Activated CD4-positive, alpha-beta T cell treated with anti-CD3 and anti-CD28 coated beads for 36 hours (primary cell): ENCODE measurements around the gene LHFPL2. TPM values are rescaled to one million over a fixed set of nuclear protein-coding genes. Genes with fewer than 3 reads are reported as not detected.

Experiments
- ATAC-seq: fragments of 200-7000 bp; cut with Tn5 transposase; one replicate; pipeline ENCODE4 v1.10.0; 2021; ENCODE audit warnings: mild to moderate bottlenecking, moderate library complexity
- CTCF ChIA-PET: fragments of 350-600 bp; sonication (Branson Sonifier 250); formaldehyde crosslinking; loops from one replicate; lab custom pipeline; 2021; ENCODE audit warnings: antibody characterized with exemption; lab: Charles Lee
- POLR2A ChIA-PET: fragments of 350-600 bp; sonication (Branson Sonifier 250); formaldehyde crosslinking; loops from one replicate; lab custom pipeline; 2021; ENCODE audit warnings: antibody characterized with exemption, inconsistent platforms; lab: Charles Lee
- DNase-seq: peaks from one replicate; pipeline ENCODE4 v3.0.0-alpha.2; 2020
- H3K27ac Mint-ChIP-seq: one replicate; pipeline ENCODE4 v1.8.0; 2021; ENCODE audit warnings: mixed read lengths
- H3K27me3 Mint-ChIP-seq: one replicate; pipeline ENCODE4 v1.8.0; 2021; ENCODE audit warnings: mixed read lengths
- H3K36me3 Mint-ChIP-seq: one replicate; pipeline ENCODE4 v1.8.0; 2021; ENCODE audit warnings: low read depth, mixed read lengths
- H3K4me1 Mint-ChIP-seq: one replicate; pipeline ENCODE4 v1.8.0; 2021; ENCODE audit warnings: mixed read lengths
- H3K4me3 Mint-ChIP-seq: one replicate; pipeline ENCODE4 v1.8.0; 2021; ENCODE audit warnings: mild to moderate bottlenecking, moderate library complexity, mixed read lengths
- H3K9me3 Mint-ChIP-seq: one replicate; pipeline ENCODE4 v1.8.0; 2021; ENCODE audit warnings: low read depth, mixed read lengths
- intact Hi-C, 2 experiments: fragments of 100-400 bp; cut with DNase I in 1 of 2; cut with micrococcal nuclease in 1 of 2; formaldehyde crosslinking; loops; one replicate each; pipeline versions ENCODE4 v1.14.2 to v1.15.1; 2022 to 2024; cut with DNase I, micrococcal nuclease
- total RNA-seq, 2 experiments: library from RNA; stranded (reverse); gene quantifications; one replicate each; pipeline ENCODE4 v1.2.3, GENCODE V29; 2021

The LHFPL2 gene
- total RNA-seq, 2 experiments from 2014 or later = 0.14 to 0.21 TPM

GRCh38 chr5:78546276-78546996, 102.1 kb downstream of the LHFPL2 start:
- ChIA-PET CTCF (interaction anchor here (0.6 to 1.0 kb wide), 2 partner anchors 10 kb away, joined by 3 to 4 read pairs; no protein-coding TSS in a partner anchor), POLR2A (no interaction called here)
- DNase-seq = no peak
- Mint-ChIP-seq H3K9me3 (no peaks in the 10 kb centered on the region), H3K27me3 (peaks cover 2% of the 10 kb centered on the region), H3K27ac (no peak overlapping the region), H3K4me3 (no peak overlapping the region), H3K36me3 (no peaks in the 10 kb centered on the region), H3K4me1 (no peaks in the 10 kb centered on the region)
- intact Hi-C loops = no loop called here
- no peak for ATAC-seq

DNA sequence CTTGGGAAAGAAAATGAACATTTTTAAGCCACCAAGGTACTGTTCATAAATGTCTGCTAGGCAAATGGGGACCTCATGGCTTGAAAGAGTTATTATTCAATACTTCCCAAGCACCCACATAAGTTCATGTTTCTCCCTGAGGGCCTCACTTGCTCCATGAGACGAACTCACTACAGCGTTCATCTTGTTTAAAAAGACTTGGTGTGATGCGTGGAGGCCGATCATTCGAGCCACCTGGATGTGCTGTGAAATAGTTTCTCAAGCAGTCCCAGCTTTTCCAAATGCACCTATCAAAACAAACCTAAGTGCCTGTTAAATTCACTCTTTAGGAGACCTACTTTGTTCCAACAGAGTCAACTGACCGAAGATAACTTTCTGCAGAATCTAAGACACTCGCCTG, 103.2 kb downstream of the LHFPL2 start:
- CTCF ChIA-PET = no interaction called here
- intact Hi-C loops = no loop called here
- DNase-seq (no peak), ATAC-seq (no peak)
- Mint-ChIP-seq H3K27me3 (peaks cover 2% of the 10 kb centered on the region), H3K9me3 (no peaks in the 10 kb centered on the region), H3K4me3 (no peak overlapping the region), H3K27ac (no peak overlapping the region), H3K4me1 (no peaks in the 10 kb centered on the region), H3K36me3 (no peaks in the 10 kb centered on the region)
- POLR2A ChIA-PET = no interaction called here

DNA sequence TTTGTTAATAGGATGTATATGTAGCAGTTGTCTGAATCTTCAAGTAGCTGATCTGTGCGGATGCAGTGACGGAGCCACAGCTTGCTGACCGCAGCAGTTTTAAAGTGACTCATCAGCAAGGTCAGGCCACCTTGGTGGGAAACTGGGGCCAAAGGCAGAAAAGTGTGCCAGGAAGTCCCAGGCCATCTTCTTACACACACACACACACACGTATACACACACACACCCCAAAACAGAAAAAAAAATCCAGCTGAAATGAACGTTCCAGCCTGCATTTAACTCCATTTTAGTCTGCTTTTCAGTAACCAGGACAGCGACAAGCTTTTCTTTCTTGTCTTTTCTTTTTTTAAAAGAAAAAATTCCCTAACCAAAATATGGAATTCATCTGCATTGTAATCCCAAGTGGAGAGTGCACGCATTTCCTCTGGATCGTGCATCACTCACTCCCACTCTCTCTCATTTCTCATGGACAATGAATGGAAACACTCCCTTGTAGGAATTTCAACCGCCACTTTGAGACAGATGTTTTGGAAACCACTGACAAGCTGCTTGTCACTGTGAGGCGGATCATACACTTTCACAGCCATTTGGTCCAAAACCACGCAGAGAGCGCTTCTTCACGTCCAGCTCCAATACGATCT, 103.9 kb downstream of the LHFPL2 start:
- H3K27me3 Mint-ChIP-seq = no peaks in the 10 kb centered on the region
- intact Hi-C loops = no loop called here
- POLR2A ChIA-PET = no interaction called here
- H3K4me1 Mint-ChIP-seq = no peaks in the 10 kb centered on the region
- no peaks in the 10 kb centered on the region for H3K36me3 Mint-ChIP-seq
- DNase-seq (no peak), ATAC-seq (no peak)
- H3K27ac Mint-ChIP-seq = no peak overlapping the region
- no peaks in the 10 kb centered on the region for H3K9me3 Mint-ChIP-seq
- CTCF ChIA-PET = no interaction called here
- no peak overlapping the region for H3K4me3 Mint-ChIP-seq

DNA sequence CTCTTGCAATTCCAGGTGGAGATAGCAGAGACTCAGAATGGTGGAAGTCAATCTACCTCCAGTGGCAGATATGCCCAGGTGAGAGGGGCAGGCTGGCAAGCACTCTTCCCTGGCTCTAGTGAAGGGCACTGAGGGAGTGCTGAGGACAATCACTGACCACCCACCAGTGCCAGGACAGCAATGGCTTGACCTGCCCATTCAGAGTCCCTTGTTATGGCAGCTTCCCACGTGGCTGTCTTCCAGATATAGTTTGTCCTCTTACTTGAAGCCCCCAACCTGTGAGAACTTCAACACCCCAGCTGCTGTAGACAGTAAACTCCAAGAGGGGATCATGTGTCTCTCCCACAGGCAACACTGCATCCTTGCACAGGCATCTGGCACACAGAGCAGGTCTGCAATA, 104.7 kb downstream of the LHFPL2 start:
- DNase-seq (no peak), ATAC-seq (no peak)
- no peak overlapping the region for H3K27ac Mint-ChIP-seq
- POLR2A ChIA-PET = no interaction called here
- no peak overlapping the region for H3K4me3 Mint-ChIP-seq
- H3K9me3 Mint-ChIP-seq = no peaks in the 10 kb centered on the region
- intact Hi-C loops = no loop called here
- H3K36me3 Mint-ChIP-seq = no peaks in the 10 kb centered on the region
- H3K4me1 Mint-ChIP-seq = no peaks in the 10 kb centered on the region
- CTCF ChIA-PET = no interaction called here
- H3K27me3 Mint-ChIP-seq = no peaks in the 10 kb centered on the region

DNA sequence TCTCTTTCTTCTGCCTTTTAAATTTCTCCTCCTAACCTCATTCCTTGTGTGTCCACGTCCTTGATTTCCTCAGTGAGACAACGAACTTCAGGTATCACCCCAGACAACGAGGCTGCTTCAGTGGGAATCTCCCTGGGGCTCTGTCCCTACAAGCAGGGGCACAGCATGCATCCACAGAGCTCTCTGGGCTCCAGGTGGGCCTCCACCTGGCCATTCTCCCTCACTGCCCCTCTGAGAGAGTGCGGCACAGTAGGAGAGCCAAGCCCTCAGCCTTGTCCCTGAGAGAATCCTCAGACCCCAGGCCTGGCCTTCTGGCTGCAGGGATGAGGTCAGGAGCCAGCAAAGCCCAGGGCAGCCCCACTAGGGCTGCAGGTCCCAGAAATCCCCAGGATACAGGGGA, 105.3 kb downstream of the LHFPL2 start:
- ChIA-PET POLR2A (no interaction called here), CTCF (no interaction called here)
- H3K4me1 Mint-ChIP-seq = no peaks in the 10 kb centered on the region
- intact Hi-C loops = no loop called here
- no peak overlapping the region for H3K27ac Mint-ChIP-seq
- H3K9me3 Mint-ChIP-seq = no peaks in the 10 kb centered on the region
- ATAC-seq (no peak), DNase-seq (no peak)
- H3K27me3 Mint-ChIP-seq = no peaks in the 10 kb centered on the region
- no peaks in the 10 kb centered on the region for H3K36me3 Mint-ChIP-seq
- H3K4me3 Mint-ChIP-seq = no peak overlapping the region

GRCh38 chr5:78542321-78542840, 106.2 kb downstream of the LHFPL2 start:
- H3K4me1 Mint-ChIP-seq = no peaks in the 10 kb centered on the region
- no peak overlapping the region for H3K4me3 Mint-ChIP-seq
- no peak overlapping the region for H3K27ac Mint-ChIP-seq
- ChIA-PET POLR2A (interaction anchor here (0.6 to 0.7 kb wide), 3 partner anchors 18 to 49 kb away, joined by 3 read pairs; no protein-coding TSS in a partner anchor), CTCF (interaction anchor here (0.6 to 1.6 kb wide), 2 partner anchors 9 to 71 kb away, joined by 3 to 8 read pairs; no protein-coding TSS in a partner anchor)
- no peaks in the 10 kb centered on the region for H3K36me3 Mint-ChIP-seq
- no peaks in the 10 kb centered on the region for H3K9me3 Mint-ChIP-seq
- no peak for DNase-seq
- no peak for ATAC-seq
- intact Hi-C loops = no loop called here
- H3K27me3 Mint-ChIP-seq = no peaks in the 10 kb centered on the region

- intact Hi-C loops = no loop called here
- ChIA-PET CTCF (interaction anchor here (1.6 kb wide), 1 partner anchor 8 kb away, joined by 8 read pairs; no protein-coding TSS in a partner anchor), POLR2A (no interaction called here)
- no peak overlapping the region for H3K4me3 Mint-ChIP-seq
- H3K36me3 Mint-ChIP-seq = no peaks in the 10 kb centered on the region
- no peaks in the 10 kb centered on the region for H3K27me3 Mint-ChIP-seq
- no peaks in the 10 kb centered on the region for H3K4me1 Mint-ChIP-seq
- H3K27ac Mint-ChIP-seq = no peak overlapping the region
- no peak for DNase-seq
- H3K9me3 Mint-ChIP-seq = no peaks in the 10 kb centered on the region
- ATAC-seq = no peak
Observed at GRCh38 chr5:78541086-78541654, 107.4 kb downstream of the LHFPL2 start.

GRCh38 chr5:78540335-78541085, 108.1 kb downstream of the LHFPL2 start:
- intact Hi-C loops = no loop called here
- DNase-seq = no peak
- no peaks in the 10 kb centered on the region for H3K36me3 Mint-ChIP-seq
- ChIA-PET POLR2A (no interaction called here), CTCF (no interaction called here)
- no peak overlapping the region for H3K4me3 Mint-ChIP-seq
- H3K27me3 Mint-ChIP-seq = no peaks in the 10 kb centered on the region
- no peaks in the 10 kb centered on the region for H3K9me3 Mint-ChIP-seq
- no peaks in the 10 kb centered on the region for H3K4me1 Mint-ChIP-seq
- no peak for ATAC-seq
- no peak overlapping the region for H3K27ac Mint-ChIP-seq

- H3K4me1 Mint-ChIP-seq = no peaks in the 10 kb centered on the region
- H3K27me3 Mint-ChIP-seq = no peaks in the 10 kb centered on the region
- H3K4me3 Mint-ChIP-seq = no peak overlapping the region
- ChIA-PET POLR2A (no interaction called here), CTCF (interaction anchor here (0.6 to 0.9 kb wide), 2 partner anchors 33 to 122 kb away, joined by 3 read pairs; no protein-coding TSS in a partner anchor)
- no peaks in the 10 kb centered on the region for H3K36me3 Mint-ChIP-seq
- DNase-seq (no peak), ATAC-seq (no peak)
- no peaks in the 10 kb centered on the region for H3K9me3 Mint-ChIP-seq
- intact Hi-C loops = loop anchor here in 1 of 2 experiments (10.0 kb wide), 1 partner anchor 426 kb away; no protein-coding TSS in a partner anchor
- no peak overlapping the region for H3K27ac Mint-ChIP-seq
Observed at GRCh38 chr5:78538240-78538850, 110.2 kb downstream of the LHFPL2 start.

DNA sequence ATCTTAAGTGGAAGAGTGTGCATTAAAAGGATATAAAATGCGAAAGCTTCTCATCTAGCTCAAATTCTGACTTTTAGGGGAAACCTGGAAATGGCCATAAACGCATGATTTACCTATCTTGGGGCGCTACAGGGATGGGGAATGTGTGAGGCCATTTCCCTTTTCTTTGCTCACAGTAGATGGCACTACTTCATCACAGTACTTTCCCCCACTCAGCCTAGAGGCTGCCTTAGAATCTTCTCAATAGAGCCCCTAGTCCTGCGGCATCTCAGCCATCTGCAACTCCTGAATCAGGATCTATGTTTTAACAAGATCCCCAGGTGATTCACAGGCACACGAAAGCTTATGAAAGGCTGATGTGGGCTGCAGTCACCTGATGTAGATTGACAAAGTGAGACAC, 110.8 kb downstream of the LHFPL2 start:
- CTCF ChIA-PET = interaction anchor here (0.6 to 0.9 kb wide), 4 partner anchors 32 to 385 kb away, joined by 3 to 4 read pairs (median 3); no protein-coding TSS in a partner anchor
- no peaks in the 10 kb centered on the region for H3K36me3 Mint-ChIP-seq

More for the DNA sequence above, 110.8 kb downstream of the LHFPL2 start:
- ATAC-seq (peak; percentile 51), DNase-seq (no peak)
- H3K27me3 Mint-ChIP-seq = no peaks in the 10 kb centered on the region
- intact Hi-C loops = loop anchor here in 1 of 2 experiments (10.0 kb wide), 1 partner anchor 427 kb away; no protein-coding TSS in a partner anchor
- no peaks in the 10 kb centered on the region for H3K4me1 Mint-ChIP-seq
- H3K9me3 Mint-ChIP-seq = no peaks in the 10 kb centered on the region
- no peak overlapping the region for H3K4me3 Mint-ChIP-seq
- POLR2A ChIA-PET = no interaction called here
- H3K27ac Mint-ChIP-seq = no peak overlapping the region
